GM04503 (cell line): ENCODE measurements around the gene PARP11.

ENCODE experiments used
- DNase-seq: peaks from one replicate; pipeline ENCODE4 v3.0.0-alpha.2; 2012; ENCODE audit warnings: low read depth

Gene PARP11

GRCh38 chr12:3821441-3821840 is 51.8 kb downstream of the PARP11 start:
- no peak for DNase-seq

GRCh38 chr12:3820122-3820521 is 53.1 kb downstream of the PARP11 start:
- peak; percentile 5 for DNase-seq

DNA sequence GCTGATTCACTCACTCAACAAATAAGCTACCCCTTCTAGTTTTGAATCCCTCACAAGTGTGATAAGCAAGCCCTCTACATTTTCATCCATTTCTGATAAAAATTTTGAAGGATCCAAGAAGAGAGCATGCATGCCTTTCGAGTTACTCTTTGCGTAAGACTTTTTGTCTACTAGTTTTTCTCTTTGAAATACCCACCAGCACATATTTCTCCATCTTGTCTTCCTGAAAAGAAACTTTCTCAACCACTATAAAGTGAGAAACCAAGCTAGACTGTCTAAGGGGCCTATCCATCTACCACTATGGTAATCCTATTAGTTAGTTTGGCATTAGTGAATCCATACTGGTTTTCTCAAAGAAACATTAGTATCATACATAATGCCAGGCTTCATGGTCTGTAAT is 56.9 kb downstream of the PARP11 start:
- DNase-seq = no peak

GRCh38 chr12:3815094-3815766 is 58.0 kb downstream of the PARP11 start:
- no peak for DNase-seq

- no peak for DNase-seq
Observed at GRCh38 chr12:3810540-3810939, 62.7 kb downstream of the PARP11 start.

GRCh38 chr12:3810016-3810370 is 63.2 kb downstream of the PARP11 start:
- DNase-seq = no peak

DNA sequence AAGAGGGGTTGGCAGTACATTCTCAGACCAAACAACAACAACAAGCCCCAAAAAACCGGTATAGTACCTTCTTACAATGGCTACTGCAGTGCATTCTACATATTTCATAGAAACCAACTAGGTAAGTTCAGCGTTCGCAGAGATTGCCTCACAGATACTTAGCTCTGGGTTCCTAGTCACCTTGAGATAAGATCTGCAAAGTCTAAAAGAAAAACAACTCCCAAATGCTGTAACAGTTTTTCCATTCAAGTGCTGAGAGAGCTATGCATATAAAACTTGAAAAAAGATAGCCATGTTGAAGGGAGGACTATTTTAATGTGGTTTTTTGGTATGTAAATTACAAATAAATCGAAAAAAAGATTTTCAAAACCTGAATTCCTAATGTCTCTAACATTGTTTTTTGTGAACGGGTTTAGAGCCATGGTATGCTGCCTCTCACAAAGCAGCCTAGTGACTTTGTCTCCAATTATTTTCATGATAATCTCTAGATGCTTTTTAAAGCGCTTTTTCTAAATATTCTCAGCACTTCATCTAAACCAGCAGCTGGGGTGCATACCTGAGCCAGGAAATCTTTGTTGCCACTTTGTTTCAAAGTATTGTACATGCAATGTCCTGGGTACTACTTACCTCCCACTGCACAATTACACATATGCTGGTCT is 63.7 kb downstream of the PARP11 start:
- DNase-seq = no peak

DNA sequence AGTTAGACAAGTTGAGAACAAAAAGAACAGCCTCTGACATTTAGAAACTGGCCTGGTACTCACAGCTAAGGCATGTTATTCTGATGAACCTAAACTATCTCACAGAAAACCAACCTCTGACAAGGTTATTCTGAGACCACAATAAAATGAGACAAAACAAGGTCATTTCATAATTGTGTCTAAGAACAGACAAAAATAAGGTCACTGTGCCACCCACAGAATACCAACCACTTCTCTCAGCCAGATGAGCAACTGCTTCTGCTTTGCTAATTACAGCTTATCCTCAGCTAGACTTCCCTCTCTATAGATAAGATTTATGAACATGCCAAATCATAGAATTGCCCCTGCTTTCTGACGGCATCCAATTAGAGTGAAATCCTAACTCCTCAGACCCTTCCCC is 68.1 kb downstream of the PARP11 start:
- no peak for DNase-seq

- DNase-seq = peak; percentile 14
Observed at GRCh38 chr12:3803865-3804472, 69.2 kb downstream of the PARP11 start.

- DNase-seq = no peak
Observed at GRCh38 chr12:3802721-3803120, 70.5 kb downstream of the PARP11 start.

DNA sequence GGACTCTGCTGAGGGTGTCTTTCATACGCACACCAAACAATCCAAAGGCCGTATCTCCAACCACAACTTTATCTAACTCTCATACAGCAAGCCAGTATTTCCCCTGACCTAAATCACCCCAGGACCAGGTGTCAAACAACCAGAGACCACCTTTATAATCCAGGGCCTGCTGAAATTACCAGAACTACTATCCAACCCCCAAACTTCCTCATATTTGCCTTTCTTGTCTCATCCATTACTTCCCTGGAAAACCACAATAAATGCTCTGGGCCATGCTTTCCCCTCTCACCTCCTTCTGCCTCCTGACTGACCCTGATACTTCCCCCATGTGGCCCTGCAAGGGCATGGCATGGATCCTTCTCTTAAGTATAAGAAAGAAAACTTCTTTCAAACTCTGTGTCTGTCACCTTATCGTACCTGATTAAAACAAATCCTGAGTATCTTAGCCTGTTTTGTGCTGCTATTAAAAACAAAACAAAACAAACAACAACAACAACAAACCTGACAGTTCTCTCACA is 75.6 kb downstream of the PARP11 start:
- DNase-seq = no peak

DNA sequence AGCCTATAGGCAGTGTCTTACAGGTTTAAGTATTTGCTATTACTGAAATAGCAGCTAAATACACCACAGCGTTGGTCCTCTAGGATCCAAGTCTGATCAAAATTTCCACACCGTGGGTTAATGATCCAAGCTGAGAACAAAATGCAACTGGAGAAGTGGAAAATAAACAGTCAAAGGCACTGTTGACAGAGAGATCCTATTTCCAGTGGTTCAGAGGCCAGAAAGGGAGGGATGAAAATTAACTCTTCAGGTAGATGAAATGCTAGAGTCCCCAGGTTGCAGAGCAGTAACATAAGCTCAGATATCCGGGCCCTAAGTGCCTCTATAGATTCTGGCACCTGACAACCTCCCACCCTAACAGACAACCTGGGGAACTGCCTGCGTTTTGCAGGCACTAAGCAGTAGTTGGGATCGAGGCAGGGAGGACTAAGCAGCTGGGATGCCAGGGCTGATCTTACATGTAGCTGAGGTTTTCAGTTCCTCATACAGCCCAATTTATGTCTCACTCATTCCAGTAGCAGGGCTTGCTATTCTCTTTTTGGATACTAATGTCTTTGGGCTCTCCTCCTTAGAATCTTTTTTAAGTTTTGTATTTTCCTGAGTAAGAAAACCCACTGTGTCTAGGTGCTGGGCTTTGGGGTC is 77.6 kb downstream of the PARP11 start:
- DNase-seq = no peak

GRCh38 chr12:3795066-3795465 is 78.1 kb downstream of the PARP11 start:
- DNase-seq = no peak

DNA sequence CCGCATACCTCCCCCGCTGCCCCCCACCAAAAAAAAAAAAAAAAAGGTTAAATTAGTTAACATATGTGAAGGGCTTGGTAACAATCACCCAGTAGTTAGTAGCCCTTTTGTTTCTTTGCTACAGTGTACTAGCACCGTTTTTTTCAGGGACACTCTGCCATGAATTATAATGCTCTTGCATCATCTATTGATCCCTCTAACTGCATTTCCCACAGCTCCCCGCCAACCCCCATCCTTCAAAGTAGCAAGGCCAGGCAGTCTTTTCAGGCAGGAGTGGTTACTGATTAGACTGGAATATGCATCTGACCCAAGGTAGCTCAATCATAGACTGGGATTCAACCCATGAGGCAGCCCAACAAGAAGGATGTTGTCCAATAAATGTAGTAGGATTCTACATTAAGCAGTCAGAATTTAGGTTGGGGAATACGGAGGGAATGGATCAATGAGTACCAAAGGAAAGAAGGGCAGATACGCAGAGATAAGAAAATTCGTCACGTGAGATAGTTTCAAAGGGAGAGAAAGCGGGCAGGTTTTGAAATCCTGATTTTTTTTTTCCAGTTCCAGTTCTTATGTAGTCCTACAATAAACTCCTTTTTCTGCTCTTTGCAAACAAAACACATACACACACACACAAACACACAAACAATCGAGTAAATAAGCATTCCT is 80.4 kb downstream of the PARP11 start:
- DNase-seq = no peak

- no peak for DNase-seq
Observed at GRCh38 chr12:3791256-3791874, 81.8 kb downstream of the PARP11 start.

DNA sequence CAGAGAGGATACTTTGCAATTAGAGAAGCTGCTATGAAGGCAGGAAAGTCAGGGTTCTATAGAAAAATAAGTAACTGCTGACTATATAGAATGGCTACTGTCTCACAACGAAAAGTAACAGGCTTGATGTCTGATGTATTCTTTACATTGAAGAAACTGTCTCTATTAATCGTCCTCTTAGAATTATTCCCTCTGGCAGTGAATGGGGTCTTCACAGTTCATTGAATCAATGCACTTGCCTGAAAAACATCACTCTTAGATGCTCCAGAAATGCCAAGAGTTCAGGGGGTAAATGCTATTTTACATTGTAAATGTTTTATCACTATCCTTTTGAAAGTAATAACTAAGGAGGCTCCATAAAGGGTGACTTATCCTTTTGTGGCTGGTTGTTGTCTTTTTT is 82.6 kb downstream of the PARP11 start:
- no peak for DNase-seq

DNA sequence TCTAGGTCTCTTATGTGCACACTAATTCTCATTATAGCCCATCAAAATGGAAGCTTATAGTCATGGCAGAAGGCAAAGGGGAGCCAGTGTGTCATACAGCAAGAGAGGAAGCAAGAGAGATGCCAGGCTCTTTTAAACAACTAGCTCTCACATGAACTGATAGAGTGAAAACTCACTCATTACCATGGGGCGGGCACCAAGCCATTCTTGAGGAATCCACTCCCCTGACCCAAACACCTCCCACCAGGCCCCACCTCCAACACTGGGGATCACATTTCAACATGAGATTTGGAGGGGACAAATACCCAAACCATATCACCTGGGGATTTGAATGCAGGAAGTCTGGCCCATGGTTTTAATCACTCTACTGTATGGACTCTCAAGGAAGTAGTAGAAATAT is 83.4 kb downstream of the PARP11 start:
- DNase-seq = no peak

DNA sequence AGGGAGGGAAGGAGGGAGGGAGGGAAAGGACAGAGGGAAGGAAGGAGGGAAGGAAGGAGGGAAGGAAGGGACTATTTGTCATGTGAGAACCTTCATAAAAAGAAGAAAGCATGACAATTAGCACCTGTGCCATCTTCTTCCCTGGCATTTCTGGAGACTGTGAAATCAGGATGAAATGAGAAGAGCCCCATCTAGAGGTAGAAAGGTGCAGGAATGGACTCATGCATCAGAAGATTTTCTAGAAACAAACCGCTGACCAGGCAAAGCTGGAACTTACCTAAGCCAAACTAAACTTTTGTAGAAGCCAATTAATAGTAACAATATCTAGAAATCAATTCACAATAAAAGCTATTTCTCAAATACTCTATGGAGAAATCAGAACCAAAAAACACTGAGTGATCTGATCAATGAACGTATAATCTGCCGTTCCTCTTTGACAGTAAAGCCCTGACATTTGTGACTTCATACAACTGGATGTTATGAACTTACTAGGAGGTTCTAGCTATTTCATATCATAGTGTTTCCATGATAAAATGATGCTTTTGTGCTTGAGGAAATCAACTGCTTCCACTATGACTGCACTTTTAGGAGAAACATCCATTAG is 95.9 kb downstream of the PARP11 start:
- no peak for DNase-seq

- no peak for DNase-seq
Observed at GRCh38 chr12:3775385-3776035, 97.7 kb downstream of the PARP11 start.

DNA sequence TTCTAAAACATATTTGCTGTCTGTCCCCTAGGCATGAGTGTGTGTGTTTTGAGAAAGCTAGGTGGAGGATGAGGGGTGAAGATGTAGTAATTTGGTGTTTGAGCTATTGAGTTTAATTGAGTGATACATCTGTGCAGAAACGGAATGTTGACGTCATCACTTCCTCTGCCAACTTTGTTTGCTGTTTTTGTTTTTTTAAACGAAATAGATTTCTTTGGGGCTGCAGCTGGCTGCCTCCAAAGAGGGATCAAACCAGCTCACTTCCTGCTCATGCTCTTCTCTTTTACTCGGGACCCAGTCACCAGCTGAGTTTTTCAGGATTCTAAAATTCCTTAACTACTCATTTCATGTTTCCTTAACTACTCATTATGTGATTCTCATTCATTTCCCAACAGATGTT is 100.8 kb downstream of the PARP11 start:
- no peak for DNase-seq

DNA sequence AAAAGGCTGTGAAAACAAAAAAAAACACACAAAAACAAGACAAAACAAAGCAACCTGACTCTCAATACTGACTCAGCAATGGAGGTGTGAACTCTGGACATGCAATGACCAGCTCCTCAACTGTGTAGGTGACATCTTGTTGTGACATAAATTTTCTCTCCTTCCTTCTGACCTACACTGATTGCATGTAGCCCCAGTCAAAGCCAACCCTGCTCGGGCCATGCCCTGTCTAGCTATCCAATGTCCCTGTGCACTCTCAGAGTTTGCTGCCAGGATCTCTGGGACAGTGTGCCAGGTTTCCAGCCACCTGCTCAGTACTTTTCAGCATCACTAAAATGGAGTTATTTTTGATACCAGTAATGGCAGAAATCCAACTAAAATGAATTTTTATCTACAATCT is 101.3 kb downstream of the PARP11 start:
- DNase-seq = no peak
